Trophoblast cell (in vitro differentiated cells and primary cell): ENCODE data around the gene TNS1.

ENCODE experiments used
- DNase-seq, 2 donors: peaks; one replicate each; pipeline ENCODE4 v3.0.0-alpha.2; 2016
- H2AFZ ChIP-seq: 2 replicates; pipeline ENCODE4 v1.6.1; 2013; ENCODE audit warnings: low read length, moderate library complexity, mild to moderate bottlenecking; ENCODE audit not compliant: insufficient read depth, poor library complexity
- H2AK5ac ChIP-seq: 2 replicates; pipeline ENCODE4 v1.6.1; 2013; ENCODE audit warnings: mild to moderate bottlenecking, low read length
- H2BK120ac ChIP-seq: 2 replicates; pipeline ENCODE4 v1.6.1; 2013; ENCODE audit warnings: low read length, mild to moderate bottlenecking, moderate library complexity; ENCODE audit not compliant: insufficient read depth, poor library complexity
- H2BK12ac ChIP-seq: 2 replicates; pipeline ENCODE4 v1.6.1; 2013; ENCODE audit warnings: mild to moderate bottlenecking, low read length, moderate library complexity
- H2BK5ac ChIP-seq: 2 replicates; pipeline ENCODE4 v1.6.1; 2013; ENCODE audit warnings: low read length, low read depth, moderate library complexity, mild to moderate bottlenecking; ENCODE audit not compliant: poor library complexity
- H3K14ac ChIP-seq: 2 replicates; pipeline ENCODE4 v1.6.1; 2013; ENCODE audit warnings: mild to moderate bottlenecking, low read length
- H3K18ac ChIP-seq: 2 replicates; pipeline ENCODE4 v1.6.1; 2013; ENCODE audit warnings: mild to moderate bottlenecking, low read length
- H3K23ac ChIP-seq: 2 replicates; pipeline ENCODE4 v1.6.1; 2013; ENCODE audit warnings: low read length
- H3K27ac ChIP-seq: 2 replicates; pipeline ENCODE4 v1.5.1; 2013; ENCODE audit warnings: low read depth, mild to moderate bottlenecking, inconsistent platforms, low read length, moderate library complexity
- H3K27me3 ChIP-seq: 2 replicates; pipeline ENCODE4 v1.6.1; 2013; ENCODE audit warnings: inconsistent platforms, mild to moderate bottlenecking, low read length, moderate library complexity; ENCODE audit not compliant: insufficient read depth
- H3K36me3 ChIP-seq, 2 experiments: 1 replicate in 1 of 2; 2 replicates in 1 of 2; pipeline ENCODE4 v1.6.1; 2013; ENCODE audit warnings: low read length in 2 of 2, mild to moderate bottlenecking in 2 of 2, moderate library complexity in 1 of 2; ENCODE audit not compliant: insufficient read depth in 2 of 2, control insufficient read depth in 1 of 2
- H3K4ac ChIP-seq: 2 replicates; pipeline ENCODE4 v1.6.1; 2013; ENCODE audit warnings: low read depth, mild to moderate bottlenecking, low read length, moderate library complexity
- H3K4me1 ChIP-seq, 2 experiments: 1 replicate in 1 of 2; 2 replicates in 1 of 2; pipeline ENCODE4 v1.6.1; 2013; ENCODE audit warnings: low read length in 2 of 2, mild to moderate bottlenecking in 2 of 2, moderate library complexity in 1 of 2; ENCODE audit not compliant: insufficient read depth in 2 of 2, control insufficient read depth in 1 of 2
- H3K4me2 ChIP-seq: 2 replicates; pipeline ENCODE4 v1.6.1; 2013; ENCODE audit warnings: inconsistent platforms, mild to moderate bottlenecking, low read length, moderate library complexity
- H3K4me3 ChIP-seq: 2 replicates; pipeline ENCODE4 v1.5.1; 2013; ENCODE audit warnings: mild to moderate bottlenecking, low read depth, low read length, inconsistent platforms
- H3K79me1 ChIP-seq: one replicate; pipeline ENCODE4 v1.6.1; 2013; ENCODE audit warnings: low read length
- H3K79me2 ChIP-seq: 2 replicates; pipeline ENCODE4 v1.6.1; 2013; ENCODE audit warnings: low read length, mild to moderate bottlenecking; ENCODE audit not compliant: control insufficient read depth, insufficient read depth, poor library complexity
- H3K9ac ChIP-seq: 2 replicates; pipeline ENCODE4 v1.6.1; 2013; ENCODE audit warnings: mild to moderate bottlenecking, low read length
- H3K9me3 ChIP-seq: 2 replicates; pipeline ENCODE4 v1.6.1; 2013; ENCODE audit warnings: low read depth, mild to moderate bottlenecking, control low read depth, inconsistent platforms, low read length; ENCODE audit not compliant: insufficient read depth
- H4K12ac ChIP-seq: 2 replicates; pipeline ENCODE4 v1.6.1; 2013; ENCODE audit warnings: low read depth, mild to moderate bottlenecking, low read length, moderate library complexity
- H4K8ac ChIP-seq: 2 replicates; pipeline ENCODE4 v1.6.1; 2013; ENCODE audit warnings: low read depth, mild to moderate bottlenecking, low read length, moderate library complexity
- H4K91ac ChIP-seq: one replicate; pipeline ENCODE4 v1.6.1; 2013; ENCODE audit warnings: low read depth, mild to moderate bottlenecking, low read length, moderate library complexity
- WGBS: extraction: QIAGEN DNeasy Blood & Tissue Kit; methylation state at CpG from one replicate; pipeline ENCODE4 v1.1.7; 2013; ENCODE audit warnings: missing lambda C conversion rate; ENCODE audit not compliant: insufficient read length, insufficient coverage; ENCODE audit errors: extremely low coverage; 5-methylcytosine and 5-hydroxymethylcytosine counted together

Gene TNS1

GRCh38 chr2:217832115-217832514 lies 170.7 kb downstream of the TNS1 start:
- Histone ChIP-seq H3K36me3 (no peaks in the 10 kb centered on the region), H2BK5ac (no peak overlapping the region), H3K27me3 (no peaks in the 10 kb centered on the region), H3K14ac (no peak overlapping the region), H3K27ac (no peak overlapping the region), H3K4me3 (no peak overlapping the region), H3K9me3 (peaks cover 3% of the 10 kb centered on the region), H4K8ac (no peak overlapping the region), H3K79me1 (no peaks in the 10 kb centered on the region), H3K9ac (no peak overlapping the region), H2AFZ (no peak overlapping the region), H3K18ac (no peak overlapping the region), H3K4me2 (no peak overlapping the region), H4K12ac (no peak overlapping the region), H2BK12ac (no peak overlapping the region), H3K23ac (no peak overlapping the region), H2AK5ac (no peak overlapping the region), H2BK120ac (no peak overlapping the region), H3K4me1 (no peaks in the 10 kb centered on the region), H3K4ac (no peak overlapping the region), H4K91ac (no peak overlapping the region), H3K79me2 (no peaks in the 10 kb centered on the region)
- no peak for DNase-seq
- WGBS, result no CpG with 5 or more reads among the region's 5 CpGs

GRCh38 chr2:217831306-217831705 lies 171.5 kb downstream of the TNS1 start:
- H2AFZ ChIP-seq, result no peak overlapping the region
- H3K14ac ChIP-seq, result no peak overlapping the region
- WGBS, result no CpG with 5 or more reads among the region's 10 CpGs
- no peaks in the 10 kb centered on the region for H3K79me2 ChIP-seq
- no peak overlapping the region for H3K9ac ChIP-seq
- H4K12ac ChIP-seq, result no peak overlapping the region
- no peak overlapping the region for H2BK5ac ChIP-seq
- H3K27ac ChIP-seq, result no peak overlapping the region
- H3K4ac ChIP-seq, result no peak overlapping the region
- no peak overlapping the region for H2BK12ac ChIP-seq
- no peak for DNase-seq
- H3K4me2 ChIP-seq, result no peak overlapping the region
- H3K79me1 ChIP-seq, result no peaks in the 10 kb centered on the region
- no peak overlapping the region for H3K23ac ChIP-seq
- H3K9me3 ChIP-seq, result peaks cover 3% of the 10 kb centered on the region
- H3K4me3 ChIP-seq, result no peak overlapping the region
- H2BK120ac ChIP-seq, result no peak overlapping the region
- H4K8ac ChIP-seq, result no peak overlapping the region
- H3K18ac ChIP-seq, result no peak overlapping the region
- H4K91ac ChIP-seq, result no peak overlapping the region
- no peaks in the 10 kb centered on the region for H3K36me3 ChIP-seq
- no peaks in the 10 kb centered on the region for H3K4me1 ChIP-seq
- H2AK5ac ChIP-seq, result no peak overlapping the region
- no peaks in the 10 kb centered on the region for H3K27me3 ChIP-seq

GRCh38 chr2:217830807-217831206 lies 172.0 kb downstream of the TNS1 start:
- no peak overlapping the region for H3K14ac ChIP-seq
- WGBS, result no CpG with 5 or more reads among the region's 6 CpGs
- no peak overlapping the region for H3K4me2 ChIP-seq
- H3K9me3 ChIP-seq, result peaks cover 3% of the 10 kb centered on the region
- H3K36me3 ChIP-seq, result no peaks in the 10 kb centered on the region
- no peaks in the 10 kb centered on the region for H3K79me2 ChIP-seq
- no peak overlapping the region for H3K9ac ChIP-seq
- no peaks in the 10 kb centered on the region for H3K4me1 ChIP-seq
- no peak overlapping the region for H2BK12ac ChIP-seq
- no peak overlapping the region for H3K23ac ChIP-seq
- no peak overlapping the region for H3K27ac ChIP-seq
- H3K27me3 ChIP-seq, result no peaks in the 10 kb centered on the region
- H2AFZ ChIP-seq, result no peak overlapping the region
- DNase-seq, result no peak
- no peak overlapping the region for H3K4me3 ChIP-seq
- H3K18ac ChIP-seq, result no peak overlapping the region
- no peak overlapping the region for H2AK5ac ChIP-seq
- no peak overlapping the region for H2BK5ac ChIP-seq
- no peak overlapping the region for H4K12ac ChIP-seq
- no peak overlapping the region for H4K91ac ChIP-seq
- H3K4ac ChIP-seq, result no peak overlapping the region
- H3K79me1 ChIP-seq, result no peaks in the 10 kb centered on the region
- no peak overlapping the region for H4K8ac ChIP-seq
- no peak overlapping the region for H2BK120ac ChIP-seq

- Histone ChIP-seq H3K4me1 (no peaks in the 10 kb centered on the region), H3K14ac (no peak overlapping the region), H4K91ac (no peak overlapping the region), H2BK12ac (no peak overlapping the region), H3K23ac (no peak overlapping the region), H2AFZ (no peak overlapping the region), H2BK120ac (no peak overlapping the region), H3K79me2 (no peaks in the 10 kb centered on the region), H3K27me3 (no peaks in the 10 kb centered on the region), H3K4me3 (no peak overlapping the region), H4K8ac (no peak overlapping the region), H3K36me3 (no peaks in the 10 kb centered on the region), H3K9ac (no peak overlapping the region), H3K4ac (no peak overlapping the region), H2BK5ac (no peak overlapping the region), H2AK5ac (no peak overlapping the region), H3K4me2 (no peak overlapping the region), H3K79me1 (no peaks in the 10 kb centered on the region), H3K9me3 (peaks cover 3% of the 10 kb centered on the region), H4K12ac (no peak overlapping the region), H3K18ac (no peak overlapping the region), H3K27ac (no peak overlapping the region)
- no peak for DNase-seq
- no CpG with 5 or more reads among the region's 9 CpGs for WGBS
Observed at GRCh38 chr2:217830061-217830460, 172.7 kb downstream of the TNS1 start.
